Peyer's patch (tissue), 4 donors: Measurements from ENCODE around the gene SYT6.

Source experiments
- POLR2A ChIP-seq, 2 donors: fragments of 450-650 bp; IDR thresholded peaks; one replicate each; pipeline ENCODE4 v1.5.1; 2017; ENCODE audit warnings: antibody characterized with exemption in 2 of 2, mild to moderate bottlenecking in 2 of 2, moderate library complexity in 2 of 2
- TF ChIP-seq, protein P1 (sequence below), 6 experiments: fragments of 450-650 bp in 4 of 6; fragments of 200-600 bp in 2 of 6; sonication (generic) in 1 of 6; IDR thresholded peaks; one replicate each; pipeline ENCODE4 v1.5.1; 2017 to 2019; ENCODE audit warnings: antibody characterized with exemption in 6 of 6, mild to moderate bottlenecking in 3 of 6, moderate library complexity in 1 of 6

DNA sequence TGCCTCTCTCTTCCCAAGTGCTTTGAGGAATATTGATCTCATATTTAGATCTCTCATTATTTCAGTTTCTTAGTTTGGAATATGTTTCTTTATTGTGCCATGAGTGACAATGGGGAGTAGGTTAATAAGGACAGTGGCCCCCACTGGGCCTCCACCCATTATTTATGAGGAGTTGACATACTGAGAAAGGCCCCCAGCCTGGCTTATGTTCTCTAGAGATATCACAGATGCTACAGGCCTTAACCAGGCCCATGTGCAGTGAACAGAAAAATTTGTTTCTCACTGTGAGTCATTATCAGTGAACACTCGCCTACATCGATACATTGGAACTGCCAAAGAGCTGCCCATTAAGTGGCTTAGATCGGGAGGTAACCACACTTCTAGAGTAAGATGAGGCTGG lies 35.7 kb upstream of the SYT6 start:
- TF ChIP-seq, protein P1, sequence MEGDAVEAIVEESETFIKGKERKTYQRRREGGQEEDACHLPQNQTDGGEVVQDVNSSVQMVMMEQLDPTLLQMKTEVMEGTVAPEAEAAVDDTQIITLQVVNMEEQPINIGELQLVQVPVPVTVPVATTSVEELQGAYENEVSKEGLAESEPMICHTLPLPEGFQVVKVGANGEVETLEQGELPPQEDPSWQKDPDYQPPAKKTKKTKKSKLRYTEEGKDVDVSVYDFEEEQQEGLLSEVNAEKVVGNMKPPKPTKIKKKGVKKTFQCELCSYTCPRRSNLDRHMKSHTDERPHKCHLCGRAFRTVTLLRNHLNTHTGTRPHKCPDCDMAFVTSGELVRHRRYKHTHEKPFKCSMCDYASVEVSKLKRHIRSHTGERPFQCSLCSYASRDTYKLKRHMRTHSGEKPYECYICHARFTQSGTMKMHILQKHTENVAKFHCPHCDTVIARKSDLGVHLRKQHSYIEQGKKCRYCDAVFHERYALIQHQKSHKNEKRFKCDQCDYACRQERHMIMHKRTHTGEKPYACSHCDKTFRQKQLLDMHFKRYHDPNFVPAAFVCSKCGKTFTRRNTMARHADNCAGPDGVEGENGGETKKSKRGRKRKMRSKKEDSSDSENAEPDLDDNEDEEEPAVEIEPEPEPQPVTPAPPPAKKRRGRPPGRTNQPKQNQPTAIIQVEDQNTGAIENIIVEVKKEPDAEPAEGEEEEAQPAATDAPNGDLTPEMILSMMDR (IDR thresholded peaks at IDR 0.05), result no peak
- TF ChIP-seq POLR2A (IDR thresholded peaks at IDR 0.05), result no peak
